ENCODE results near the gene ZNF383. TPM values are rescaled to one million over a fixed set of nuclear protein-coding genes. Genes with fewer than 3 reads are reported as not detected.
A peak's percentile ranks its signal among the peaks of the same experiment; 100 is the strongest.
"Not testable (repeated sequence)": the region's sequence is repeated elsewhere in the genome, so short reads cannot be mapped to it uniquely, and the experiment has no call there.

Gene ZNF383
- total RNA-seq, 1 donor from 2014 or later: 7.3 TPM

DNA sequence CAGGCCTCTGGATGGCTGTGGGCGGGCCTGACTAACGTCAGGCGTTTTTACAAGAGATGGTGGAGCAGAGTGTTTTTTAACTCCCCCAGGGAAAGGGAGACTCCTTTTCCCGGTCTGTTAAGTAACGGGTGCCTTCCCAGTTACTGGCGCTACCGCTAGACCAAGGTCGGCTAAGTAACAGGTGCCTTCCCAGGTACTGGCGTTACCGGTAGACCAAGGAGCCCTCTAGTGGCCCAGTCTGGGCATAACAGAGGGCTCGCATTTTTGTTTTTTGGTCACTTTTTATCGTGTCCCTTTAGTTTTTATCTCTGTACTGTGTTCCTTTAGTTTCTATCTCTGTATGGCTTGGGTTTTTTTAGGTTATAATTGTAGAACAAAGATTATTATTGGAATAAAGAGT, 10.0 kb downstream of the ZNF383 start:
- no peak overlapping the region for H3K27ac Mint-ChIP-seq (ENCODE audit: unreplicated experiment)
- peaks cover 67% of the 10 kb centered on the region for H3K36me3 Mint-ChIP-seq (ENCODE audit: low read depth, unreplicated experiment)
- no peaks in the 10 kb centered on the region for H3K4me1 Mint-ChIP-seq (ENCODE audit: unreplicated experiment)
- TF ChIP-seq, protein P1, sequence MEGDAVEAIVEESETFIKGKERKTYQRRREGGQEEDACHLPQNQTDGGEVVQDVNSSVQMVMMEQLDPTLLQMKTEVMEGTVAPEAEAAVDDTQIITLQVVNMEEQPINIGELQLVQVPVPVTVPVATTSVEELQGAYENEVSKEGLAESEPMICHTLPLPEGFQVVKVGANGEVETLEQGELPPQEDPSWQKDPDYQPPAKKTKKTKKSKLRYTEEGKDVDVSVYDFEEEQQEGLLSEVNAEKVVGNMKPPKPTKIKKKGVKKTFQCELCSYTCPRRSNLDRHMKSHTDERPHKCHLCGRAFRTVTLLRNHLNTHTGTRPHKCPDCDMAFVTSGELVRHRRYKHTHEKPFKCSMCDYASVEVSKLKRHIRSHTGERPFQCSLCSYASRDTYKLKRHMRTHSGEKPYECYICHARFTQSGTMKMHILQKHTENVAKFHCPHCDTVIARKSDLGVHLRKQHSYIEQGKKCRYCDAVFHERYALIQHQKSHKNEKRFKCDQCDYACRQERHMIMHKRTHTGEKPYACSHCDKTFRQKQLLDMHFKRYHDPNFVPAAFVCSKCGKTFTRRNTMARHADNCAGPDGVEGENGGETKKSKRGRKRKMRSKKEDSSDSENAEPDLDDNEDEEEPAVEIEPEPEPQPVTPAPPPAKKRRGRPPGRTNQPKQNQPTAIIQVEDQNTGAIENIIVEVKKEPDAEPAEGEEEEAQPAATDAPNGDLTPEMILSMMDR (IDR thresholded peaks at IDR 0.05; ENCODE audit: unreplicated experiment): peak; percentile 68
- H3K4me3 Mint-ChIP-seq (ENCODE audit: unreplicated experiment): peak overlapping the region; percentile 77
- H3K27me3 Mint-ChIP-seq (ENCODE audit: unreplicated experiment): no peaks in the 10 kb centered on the region
- peak; percentile 30 for DNase-seq (ENCODE audit: low spot score)
- H3K9me3 Mint-ChIP-seq (ENCODE audit: unreplicated experiment): peaks cover 22% of the 10 kb centered on the region

DNA sequence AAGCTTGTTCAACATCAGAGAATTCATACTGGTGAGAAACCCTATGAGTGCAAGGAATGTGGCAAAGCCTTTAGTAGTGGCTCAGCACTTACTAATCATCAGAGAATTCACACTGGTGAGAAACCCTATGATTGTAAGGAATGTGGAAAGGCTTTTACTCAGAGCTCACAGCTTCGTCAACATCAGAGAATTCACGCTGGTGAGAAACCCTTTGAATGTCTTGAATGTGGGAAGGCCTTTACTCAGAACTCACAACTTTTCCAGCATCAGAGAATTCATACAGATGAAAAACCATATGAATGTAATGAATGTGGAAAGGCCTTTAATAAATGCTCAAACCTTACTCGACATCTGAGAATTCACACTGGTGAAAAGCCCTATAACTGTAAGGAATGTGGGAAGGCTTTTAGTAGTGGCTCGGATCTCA, 25.2 kb downstream of the ZNF383 start:
- TF ChIP-seq, protein P1 (IDR thresholded peaks at IDR 0.05; ENCODE audit: unreplicated experiment): no peak
- Mint-ChIP-seq H3K4me1 (ENCODE audit: unreplicated experiment) (no peaks in the 10 kb centered on the region), H3K9me3 (ENCODE audit: unreplicated experiment) (peaks cover 50% of the 10 kb centered on the region), H3K27ac (ENCODE audit: unreplicated experiment) (no peak overlapping the region), H3K4me3 (ENCODE audit: unreplicated experiment) (no peak overlapping the region), H3K36me3 (ENCODE audit: low read depth, unreplicated experiment) (peaks cover 64% of the 10 kb centered on the region), H3K27me3 (ENCODE audit: unreplicated experiment) (no peaks in the 10 kb centered on the region)
- DNase-seq (ENCODE audit: low spot score): no peak

DNA sequence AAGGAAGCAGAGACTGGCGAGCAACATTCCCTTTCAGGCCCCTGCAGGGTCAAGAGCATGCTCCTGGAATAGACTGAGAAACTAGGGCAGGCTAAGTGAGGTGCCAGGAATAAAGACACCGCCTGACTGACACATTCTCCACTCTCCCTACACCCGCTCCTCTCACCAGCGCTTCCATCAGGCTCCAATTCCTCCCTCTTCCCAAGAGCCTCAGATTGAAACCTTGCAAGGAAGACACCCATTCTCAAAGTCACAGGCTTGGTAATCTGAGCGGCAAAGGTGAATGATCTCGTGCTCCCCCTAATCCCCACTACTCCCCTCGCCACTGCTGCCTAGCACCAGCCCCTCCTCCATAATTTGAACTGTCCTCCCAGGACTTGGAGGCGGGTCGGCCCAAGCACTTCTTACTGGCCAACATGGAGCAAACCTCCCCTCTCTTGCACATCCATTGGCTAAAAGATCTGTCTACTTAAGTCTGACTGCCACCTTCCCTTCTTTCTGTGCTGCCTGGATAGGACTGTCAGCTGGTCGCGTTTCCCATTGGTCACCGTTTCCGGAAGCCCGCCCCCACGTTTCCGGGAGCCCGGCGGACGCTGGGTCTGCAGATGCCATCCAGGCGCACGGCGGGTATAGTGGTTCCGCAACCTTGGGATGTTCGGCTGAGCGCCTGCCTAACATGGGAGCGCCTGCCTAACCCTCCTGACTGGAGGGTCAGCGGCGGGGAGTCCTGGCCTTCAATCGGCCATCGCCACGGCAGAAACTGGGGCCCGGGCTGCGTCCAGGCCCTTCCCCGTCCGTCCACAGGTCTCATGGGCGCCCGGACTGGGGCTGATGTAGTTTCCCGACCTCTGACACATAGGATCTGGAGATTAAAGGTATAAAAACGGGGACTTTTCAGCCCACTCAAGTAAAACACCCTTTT, 33.6 kb downstream of the ZNF383 start:
- TF ChIP-seq, protein P1 (IDR thresholded peaks at IDR 0.05; ENCODE audit: unreplicated experiment): no peak
- peaks cover 47% of the 10 kb centered on the region for H3K9me3 Mint-ChIP-seq (ENCODE audit: unreplicated experiment)
- DNase-seq (ENCODE audit: low spot score): no peak
- H3K4me1 Mint-ChIP-seq (ENCODE audit: unreplicated experiment): no peaks in the 10 kb centered on the region
- no peak overlapping the region for H3K27ac Mint-ChIP-seq (ENCODE audit: unreplicated experiment)
- H3K36me3 Mint-ChIP-seq (ENCODE audit: low read depth, unreplicated experiment): peaks cover 27% of the 10 kb centered on the region
- H3K27me3 Mint-ChIP-seq (ENCODE audit: unreplicated experiment): peaks cover 2% of the 10 kb centered on the region
- no peak overlapping the region for H3K4me3 Mint-ChIP-seq (ENCODE audit: unreplicated experiment)

DNA sequence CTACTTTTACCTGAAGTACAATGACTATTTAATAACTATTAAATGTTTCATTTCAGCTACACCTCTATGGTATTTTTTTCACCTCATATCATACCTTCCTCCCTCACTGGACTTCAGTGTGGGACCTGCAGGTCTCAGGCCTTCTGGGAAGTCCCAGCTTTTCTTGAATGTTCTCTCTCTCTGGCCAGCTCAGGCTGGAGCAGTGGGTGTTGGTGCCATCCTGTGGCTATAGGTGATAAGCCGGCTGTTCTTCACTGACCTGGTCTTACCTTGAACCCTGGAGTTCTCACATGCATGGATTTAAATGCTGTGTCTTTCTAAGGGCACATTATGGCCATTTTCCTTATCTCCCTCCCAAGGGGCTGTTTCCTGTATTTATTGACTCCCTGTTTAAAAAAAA, 45.0 kb downstream of the ZNF383 start:
- not testable (repeated sequence) for H3K27ac Mint-ChIP-seq (ENCODE audit: unreplicated experiment); H3K4me3 Mint-ChIP-seq (ENCODE audit: unreplicated experiment); H3K36me3 Mint-ChIP-seq (ENCODE audit: low read depth, unreplicated experiment); DNase-seq (ENCODE audit: low spot score); H3K27me3 Mint-ChIP-seq (ENCODE audit: unreplicated experiment); H3K4me1 Mint-ChIP-seq (ENCODE audit: unreplicated experiment)
- peaks cover 15% of the 10 kb centered on the region for H3K9me3 Mint-ChIP-seq (ENCODE audit: unreplicated experiment)

DNA sequence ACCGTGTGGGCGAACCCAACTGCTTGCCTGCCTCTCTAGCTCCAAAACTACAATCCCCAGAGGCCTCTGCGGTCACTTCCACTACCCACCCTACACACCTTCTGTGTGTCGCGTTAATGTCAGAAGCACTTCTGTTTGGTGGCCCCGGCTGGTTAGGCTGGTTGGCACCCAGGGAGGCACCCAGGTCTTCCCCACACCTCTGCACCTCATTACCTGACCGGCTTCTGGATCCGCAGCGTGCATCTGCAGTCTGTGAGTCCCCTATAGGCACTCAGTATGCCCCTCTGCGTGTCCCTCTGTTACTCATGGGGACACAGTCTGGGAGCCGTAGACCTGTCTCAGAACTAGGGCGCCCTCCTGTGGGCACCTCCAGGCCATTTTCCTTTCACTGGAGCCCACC, 49.0 kb downstream of the ZNF383 start:
- not testable (repeated sequence) for H3K27me3 Mint-ChIP-seq (ENCODE audit: unreplicated experiment); H3K36me3 Mint-ChIP-seq (ENCODE audit: low read depth, unreplicated experiment); DNase-seq (ENCODE audit: low spot score); H3K27ac Mint-ChIP-seq (ENCODE audit: unreplicated experiment); H3K4me3 Mint-ChIP-seq (ENCODE audit: unreplicated experiment); H3K4me1 Mint-ChIP-seq (ENCODE audit: unreplicated experiment)
- peaks cover 11% of the 10 kb centered on the region for H3K9me3 Mint-ChIP-seq (ENCODE audit: unreplicated experiment)

DNA sequence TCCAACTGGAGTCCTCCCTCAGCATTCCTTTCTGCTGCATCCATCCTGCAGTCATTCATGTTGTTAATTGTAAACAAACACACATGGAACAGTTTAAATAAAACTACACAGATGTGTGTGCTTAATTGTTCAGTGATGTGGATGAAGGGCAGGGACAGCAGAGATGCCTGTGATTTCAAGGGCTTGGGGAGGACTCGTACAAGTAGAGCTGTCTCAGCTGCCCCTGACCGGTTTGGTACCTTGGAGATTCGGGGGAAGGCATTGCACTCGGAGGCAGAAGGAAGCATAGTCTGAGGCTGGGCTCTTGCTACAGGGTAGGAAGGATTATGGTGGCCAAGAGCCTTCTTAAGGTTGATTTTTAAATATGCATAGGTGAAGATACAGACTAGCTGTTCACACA, 49.7 kb downstream of the ZNF383 start:
- H3K4me3 Mint-ChIP-seq (ENCODE audit: unreplicated experiment); DNase-seq (ENCODE audit: low spot score); H3K4me1 Mint-ChIP-seq (ENCODE audit: unreplicated experiment); H3K36me3 Mint-ChIP-seq (ENCODE audit: low read depth, unreplicated experiment); H3K27ac Mint-ChIP-seq (ENCODE audit: unreplicated experiment); H3K27me3 Mint-ChIP-seq (ENCODE audit: unreplicated experiment): not testable (repeated sequence)
- H3K9me3 Mint-ChIP-seq (ENCODE audit: unreplicated experiment): peaks cover 11% of the 10 kb centered on the region

DNA sequence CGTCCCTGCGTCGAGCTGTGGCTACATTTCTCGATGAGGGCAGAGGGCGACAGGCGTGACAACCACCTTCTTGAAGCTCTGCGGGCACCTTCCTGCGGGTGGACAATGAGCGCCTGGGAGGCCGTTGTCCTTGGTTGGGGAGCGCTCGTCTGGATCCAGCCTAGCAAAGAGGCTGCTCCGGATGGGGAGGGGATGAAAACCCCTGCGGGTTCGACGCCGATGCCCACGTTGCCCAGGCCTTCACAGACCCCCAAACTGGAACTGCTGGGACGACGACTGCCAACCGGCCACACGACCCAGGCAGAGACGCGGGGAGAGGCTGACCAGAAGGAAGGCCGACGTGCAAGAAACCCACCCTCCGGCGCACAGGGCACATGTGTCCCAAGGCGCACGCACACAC, 62.6 kb downstream of the ZNF383 start:
- not testable (repeated sequence) for H3K4me1 Mint-ChIP-seq (ENCODE audit: unreplicated experiment); H3K36me3 Mint-ChIP-seq (ENCODE audit: low read depth, unreplicated experiment); H3K27ac Mint-ChIP-seq (ENCODE audit: unreplicated experiment); H3K4me3 Mint-ChIP-seq (ENCODE audit: unreplicated experiment); DNase-seq (ENCODE audit: low spot score); H3K9me3 Mint-ChIP-seq (ENCODE audit: unreplicated experiment); H3K27me3 Mint-ChIP-seq (ENCODE audit: unreplicated experiment)

DNA sequence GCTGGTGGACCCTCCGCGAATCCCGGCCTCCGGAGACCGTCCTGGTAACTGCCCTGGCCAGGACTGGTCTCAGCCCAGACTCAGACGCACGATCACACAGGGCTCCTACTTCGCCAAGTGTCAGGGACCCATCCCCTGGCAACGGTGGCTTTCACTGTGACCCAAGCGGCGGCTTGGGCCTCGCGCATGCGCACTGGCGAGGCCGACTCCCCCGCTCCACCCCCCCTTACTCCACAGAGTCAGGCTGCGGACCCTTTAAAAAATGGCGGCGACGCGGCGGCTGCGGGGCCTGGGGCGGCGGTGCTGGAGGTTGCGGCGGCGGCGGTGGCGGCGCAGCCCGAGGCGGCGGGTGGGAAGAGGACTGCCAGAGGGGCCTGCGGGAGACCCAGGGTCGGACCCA, 66.0 kb downstream of the ZNF383 start:
- H3K4me1 Mint-ChIP-seq (ENCODE audit: unreplicated experiment); H3K27ac Mint-ChIP-seq (ENCODE audit: unreplicated experiment); H3K27me3 Mint-ChIP-seq (ENCODE audit: unreplicated experiment): not testable (repeated sequence)

DNA sequence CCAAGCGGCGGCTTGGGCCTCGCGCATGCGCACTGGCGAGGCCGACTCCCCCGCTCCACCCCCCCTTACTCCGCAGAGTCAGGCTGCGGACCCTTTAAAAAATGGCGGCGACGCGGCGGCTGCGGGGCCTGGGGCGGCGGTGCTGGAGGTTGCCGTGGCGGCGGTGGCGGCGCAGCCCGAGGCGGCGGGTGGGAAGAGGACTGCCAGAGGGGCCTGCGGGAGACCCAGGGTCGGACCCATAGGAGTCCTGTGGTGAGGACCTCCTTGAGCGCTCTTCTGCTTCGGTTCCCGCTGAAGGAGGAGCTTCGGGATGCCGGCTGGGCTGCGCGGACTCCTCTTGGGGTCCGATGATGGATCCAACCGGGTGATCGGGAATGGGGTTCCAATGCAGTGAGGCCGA, 71.2 kb downstream of the ZNF383 start:
- not testable (repeated sequence) for DNase-seq (ENCODE audit: low spot score); H3K4me3 Mint-ChIP-seq (ENCODE audit: unreplicated experiment); H3K27ac Mint-ChIP-seq (ENCODE audit: unreplicated experiment); H3K36me3 Mint-ChIP-seq (ENCODE audit: low read depth, unreplicated experiment); H3K9me3 Mint-ChIP-seq (ENCODE audit: unreplicated experiment); H3K4me1 Mint-ChIP-seq (ENCODE audit: unreplicated experiment); H3K27me3 Mint-ChIP-seq (ENCODE audit: unreplicated experiment)

More for the DNA sequence above, 66.0 kb downstream of the ZNF383 start:
- not testable (repeated sequence) for H3K4me3 Mint-ChIP-seq (ENCODE audit: unreplicated experiment); H3K9me3 Mint-ChIP-seq (ENCODE audit: unreplicated experiment); DNase-seq (ENCODE audit: low spot score); H3K36me3 Mint-ChIP-seq (ENCODE audit: low read depth, unreplicated experiment)
